ENCODE data around the gene CMIP.

- TF ChIP-seq CTCF (IDR thresholded peaks at IDR 0.05) (no peak), POLR2A (IDR thresholded peaks at IDR 0.05) (no peak)
These were observed 221.0 kb downstream of the CMIP start for GRCh38 chr16:81665588-81665987.

All from esophagus squamous epithelium (tissue), 4 donors.